ENCODE results near the gene OR11H7. TPM values are rescaled to one million over a fixed set of nuclear protein-coding genes. Genes with fewer than 3 reads are reported as not detected.
"Not testable (repeated sequence)": the region's sequence is repeated elsewhere in the genome, so short reads cannot be mapped to it uniquely, and the experiment has no call there.

The OR11H7 gene
- polyA plus RNA-seq, 1 donor from 2014 or later: not detected

GRCh38 chr14:20219033-20219432 is 9.7 kb upstream of the OR11H7 start:
- no peak overlapping the region for H3K4me3 Mint-ChIP-seq
- H3K27me3 Mint-ChIP-seq: peaks cover 4% of the 10 kb centered on the region
- no peaks in the 10 kb centered on the region for H3K9me3 Mint-ChIP-seq
- no peaks in the 10 kb centered on the region for H3K4me1 Mint-ChIP-seq
- H3K27ac Mint-ChIP-seq: no peak overlapping the region
- H3K36me3 Mint-ChIP-seq: no peaks in the 10 kb centered on the region

GRCh38 chr14:20223410-20223809 is 5.4 kb upstream of the OR11H7 start, which contains the start of gene OR11H6:
Gene OR11H6 (plus strand): TSS chr14:20223710. CDS start chr14:20223710, 0 bp downstream.
- H3K36me3 Mint-ChIP-seq: no peaks in the 10 kb centered on the region
- no peaks in the 10 kb centered on the region for H3K4me1 Mint-ChIP-seq
- H3K4me3 Mint-ChIP-seq: no peak within 1 kb of the TSS
- H3K27me3 Mint-ChIP-seq: peaks cover 8% of the 10 kb centered on the region
- no peak within 1 kb of the TSS for H3K27ac Mint-ChIP-seq
- H3K9me3 Mint-ChIP-seq: no peaks in the 10 kb centered on the region

DNA sequence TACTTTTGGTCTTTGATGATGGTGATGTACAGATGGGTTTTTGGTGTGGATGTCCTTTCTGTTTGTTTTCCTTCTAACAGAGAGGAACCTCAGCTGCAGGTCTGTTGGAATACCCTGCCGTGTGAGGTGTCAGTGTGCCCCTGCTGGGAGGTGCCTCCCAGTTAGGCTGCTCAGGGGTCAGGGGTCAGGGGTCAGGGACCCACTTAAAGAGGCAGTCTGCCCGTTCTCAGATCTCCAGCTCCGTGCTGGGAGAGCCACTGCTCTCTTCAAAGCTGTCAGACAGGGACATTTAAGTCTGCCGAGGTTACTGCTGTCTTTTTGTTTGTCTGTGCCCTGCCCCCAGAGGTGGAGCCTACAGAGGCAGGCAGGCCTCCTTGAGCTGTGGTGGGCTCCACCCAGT is 6.6 kb downstream of the OR11H7 start:
- not testable (repeated sequence) for H3K27me3 Mint-ChIP-seq, H3K4me1 Mint-ChIP-seq, H3K9me3 Mint-ChIP-seq, H3K4me3 Mint-ChIP-seq, H3K36me3 Mint-ChIP-seq, H3K27ac Mint-ChIP-seq

DNA sequence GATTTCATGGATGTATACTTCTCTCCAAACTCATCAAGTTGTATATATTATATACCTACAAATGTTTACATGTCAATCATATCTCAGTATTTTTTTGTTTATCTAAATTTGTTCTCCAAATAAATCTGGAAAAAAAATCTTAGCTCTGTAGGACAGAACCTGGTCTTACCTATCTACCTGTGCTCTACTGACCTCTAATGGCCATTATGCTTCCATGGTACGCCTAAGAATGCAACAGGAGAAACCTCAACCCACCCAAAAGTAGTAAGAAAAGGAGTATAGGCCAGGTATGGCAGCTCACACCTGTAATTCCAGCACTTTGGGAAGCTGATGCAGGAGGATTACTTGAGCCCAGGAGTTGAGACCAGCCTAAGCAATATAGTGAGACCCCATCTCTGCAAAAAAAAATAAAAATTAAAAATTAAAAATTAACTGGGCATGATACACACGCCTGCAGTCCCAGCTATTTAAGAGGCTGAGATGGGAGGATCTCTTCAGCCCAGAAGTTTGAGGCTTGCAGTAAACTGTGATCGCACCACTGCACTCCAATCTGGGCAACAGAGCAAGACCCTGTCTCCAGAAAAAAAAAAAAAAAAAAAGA is 19.0 kb downstream of the OR11H7 start:
- H3K4me3 Mint-ChIP-seq: no peak overlapping the region
- peaks cover 6 to 8% (median 7%) of the 10 kb centered on the region in 3 donors for H3K9me3 Mint-ChIP-seq
- peaks cover 2% of the 10 kb centered on the region for H3K36me3 Mint-ChIP-seq
- no peaks in the 10 kb centered on the region for H3K27me3 Mint-ChIP-seq
- no peaks in the 10 kb centered on the region for H3K4me1 Mint-ChIP-seq
- H3K27ac Mint-ChIP-seq: no peak overlapping the region

DNA sequence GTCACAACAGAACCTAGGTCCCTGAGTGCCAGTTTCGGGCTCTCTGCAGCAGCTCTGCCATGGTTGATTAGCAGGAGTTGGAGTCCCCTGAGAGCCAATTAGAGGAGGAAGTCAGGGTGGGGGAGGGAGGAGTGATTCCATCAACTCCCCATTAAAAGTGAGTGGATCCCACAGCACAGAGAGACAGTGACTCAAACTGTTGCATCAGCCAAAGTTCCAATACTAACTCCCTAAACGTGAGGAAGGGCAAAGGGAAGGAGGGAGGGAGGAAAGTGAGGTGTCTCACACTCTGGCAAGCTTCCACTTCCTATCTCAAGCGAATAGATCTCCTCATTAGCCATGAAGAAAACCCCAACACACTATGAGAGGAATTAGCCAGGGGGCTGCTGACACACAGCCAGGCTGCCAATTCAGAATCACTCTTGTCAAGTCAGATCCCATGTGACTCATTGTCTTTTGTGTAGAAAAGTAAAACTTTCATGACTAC is 33.9 kb downstream of the OR11H7 start:
- no peak overlapping the region for H3K4me3 Mint-ChIP-seq
- H3K4me1 Mint-ChIP-seq: peaks cover 0 to 7% (median 2%) of the 10 kb centered on the region in 3 donors
- H3K27ac Mint-ChIP-seq: no peak overlapping the region
- H3K27me3 Mint-ChIP-seq: no peaks in the 10 kb centered on the region
- no peaks in the 10 kb centered on the region for H3K9me3 Mint-ChIP-seq
- peaks cover 13% of the 10 kb centered on the region for H3K36me3 Mint-ChIP-seq

DNA sequence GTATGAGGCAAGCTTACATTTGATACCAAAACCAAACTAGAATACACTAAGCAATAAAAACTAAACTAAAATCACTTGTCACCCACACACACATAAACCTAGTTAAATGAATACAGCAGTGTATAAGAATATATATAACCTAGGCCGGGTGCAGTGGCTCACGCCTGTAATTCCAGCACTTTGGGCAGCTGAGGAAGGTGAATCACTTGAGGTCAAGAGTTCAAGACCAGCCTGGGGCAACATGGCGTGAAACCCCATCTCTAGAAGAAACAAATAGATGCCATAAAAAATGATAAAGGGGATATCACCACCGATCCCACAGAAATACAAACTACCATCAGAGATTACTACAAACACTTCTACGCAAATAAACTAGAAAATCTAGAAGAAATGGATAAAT is 35.6 kb downstream of the OR11H7 start:
- not testable (repeated sequence) for H3K4me3 Mint-ChIP-seq, H3K9me3 Mint-ChIP-seq, H3K4me1 Mint-ChIP-seq, H3K27me3 Mint-ChIP-seq
- Mint-ChIP-seq H3K27ac (peak overlapping the region in 1 of 3 donors; percentile 19), H3K36me3 (peaks cover 16% of the 10 kb centered on the region)

DNA sequence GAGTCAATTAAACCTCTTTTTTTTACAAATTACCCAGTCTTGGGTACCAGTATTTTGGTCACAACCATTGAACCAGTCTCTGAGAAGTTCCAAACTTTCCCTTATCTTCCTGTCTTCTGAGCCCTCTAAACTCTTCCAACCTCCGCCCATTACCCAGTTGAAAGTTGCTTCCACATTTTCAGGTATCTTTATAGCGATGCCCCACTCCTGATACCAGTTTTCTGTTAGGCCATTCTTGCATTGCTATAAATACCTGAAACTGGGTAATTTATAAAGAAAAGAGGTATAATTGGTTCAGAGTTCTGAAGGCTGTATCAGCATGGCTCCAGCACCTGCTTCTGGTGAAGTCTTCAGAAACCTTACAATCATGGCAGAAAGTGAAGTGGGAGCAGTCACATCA is 45.3 kb downstream of the OR11H7 start:
- no peaks in the 10 kb centered on the region for H3K27me3 Mint-ChIP-seq
- no peak overlapping the region for H3K27ac Mint-ChIP-seq
- peaks cover 9% of the 10 kb centered on the region for H3K36me3 Mint-ChIP-seq
- peaks cover 0 to 3% (median 0%) of the 10 kb centered on the region in 3 donors for H3K4me1 Mint-ChIP-seq
- no peak overlapping the region for H3K4me3 Mint-ChIP-seq
- peaks cover 9 to 33% (median 15%) of the 10 kb centered on the region in 3 donors for H3K9me3 Mint-ChIP-seq

- H3K4me1 Mint-ChIP-seq: peaks cover 5 to 15% (median 6%) of the 10 kb centered on the region in 3 donors
- peaks cover 12% of the 10 kb centered on the region for H3K36me3 Mint-ChIP-seq
- no peak overlapping the region for H3K27ac Mint-ChIP-seq
- H3K27me3 Mint-ChIP-seq: no peaks in the 10 kb centered on the region
- peaks cover 2 to 27% (median 10%) of the 10 kb centered on the region in 3 donors for H3K9me3 Mint-ChIP-seq
- H3K4me3 Mint-ChIP-seq: no peak overlapping the region
Measured at GRCh38 chr14:20277409-20277808, 48.6 kb downstream of the OR11H7 start.

GRCh38 chr14:20278414-20278813 is 49.6 kb downstream of the OR11H7 start:
- Mint-ChIP-seq H3K27ac (peak overlapping the region in 1 of 3 donors; percentile 47), H3K4me1 (peaks cover 6 to 15% (median 7%) of the 10 kb centered on the region in 3 donors), H3K27me3 (no peaks in the 10 kb centered on the region), H3K36me3 (peaks cover 15% of the 10 kb centered on the region), H3K4me3 (no peak overlapping the region), H3K9me3 (peaks cover 2 to 19% (median 10%) of the 10 kb centered on the region in 3 donors)

- not testable (repeated sequence) for H3K4me3 Mint-ChIP-seq, H3K27me3 Mint-ChIP-seq, H3K9me3 Mint-ChIP-seq
- Mint-ChIP-seq H3K36me3 (peaks cover 15% of the 10 kb centered on the region), H3K4me1 (peaks cover 6 to 15% (median 7%) of the 10 kb centered on the region in 3 donors), H3K27ac (peak overlapping the region in 1 of 3 donors; percentile 9)
Measured at GRCh38 chr14:20280265-20280664, 51.5 kb downstream of the OR11H7 start.

Other genes with a start within 250 kb of the OR11H7 start
- gene OR4Q2, start 226.8 kb upstream of the OR11H7 start, polyA plus RNA-seq: not detected
- not detected for gene OR4K14, start 209.7 kb upstream of the OR11H7 start, polyA plus RNA-seq
- gene OR4K13, start 192.9 kb upstream of the OR11H7 start, polyA plus RNA-seq: not detected
- not detected for gene OR4L1, start 168.9 kb upstream of the OR11H7 start, polyA plus RNA-seq
- gene OR4K17, start 118.2 kb upstream of the OR11H7 start, polyA plus RNA-seq: not detected
- gene OR4N5, start 90.2 kb upstream of the OR11H7 start, polyA plus RNA-seq: not detected
- gene OR11G2, start 38.1 kb upstream of the OR11H7 start, polyA plus RNA-seq: not detected
- not detected for gene OR11H6, start 5.3 kb upstream of the OR11H7 start, polyA plus RNA-seq
- not detected for gene OR11H4, start 10.3 kb downstream of the OR11H7 start, polyA plus RNA-seq
- gene TTC5, start 77.0 kb downstream of the OR11H7 start, polyA plus RNA-seq: 24.1 TPM
- 17.6 TPM for gene CCNB1IP1, start 104.3 kb downstream of the OR11H7 start, polyA plus RNA-seq
- gene PARP2, start 114.7 kb downstream of the OR11H7 start, polyA plus RNA-seq: 10.1 TPM
- 17.8 TPM for gene TEP1, start 184.5 kb downstream of the OR11H7 start, polyA plus RNA-seq
- gene KLHL33, start 207.2 kb downstream of the OR11H7 start, polyA plus RNA-seq: 0.10 TPM
- 50.8 TPM for gene OSGEP, start 225.8 kb downstream of the OR11H7 start, polyA plus RNA-seq
- 143 TPM for gene APEX1, start 226.2 kb downstream of the OR11H7 start, polyA plus RNA-seq
- 63.7 TPM for gene PIP4P1, start 232.5 kb downstream of the OR11H7 start, polyA plus RNA-seq
- 37.6 TPM for gene PNP, start 240.4 kb downstream of the OR11H7 start, polyA plus RNA-seq